ENCODE data around the gene LIPK.

LIPK gene

GRCh38 chr10:88765816-88766215, 59.8 kb downstream of the LIPK start:
- H3K27ac ChIP-seq, result no peak overlapping the region
- no peak for DNase-seq (ENCODE audit: low read depth, low spot score)

- H3K27ac ChIP-seq, result no peak overlapping the region
Observed at GRCh38 chr10:88769384-88769783, 63.3 kb downstream of the LIPK start.

GRCh38 chr10:88781206-88781605, 75.2 kb downstream of the LIPK start:
- no peak overlapping the region for H3K27ac ChIP-seq
- no peak for DNase-seq (ENCODE audit: low read depth, low spot score)

More at GRCh38 chr10:88769384-88769783, 63.3 kb downstream of the LIPK start:
- DNase-seq (ENCODE audit: low read depth, low spot score), result no peak

GRCh38 chr10:88782222-88782621, 76.2 kb downstream of the LIPK start:
- no peak for DNase-seq (ENCODE audit: low read depth, low spot score)
- no peak overlapping the region for H3K27ac ChIP-seq

GRCh38 chr10:88783724-88784123, 77.7 kb downstream of the LIPK start:
- no peak overlapping the region for H3K27ac ChIP-seq
- no peak for DNase-seq (ENCODE audit: low read depth, low spot score)

GRCh38 chr10:88786032-88786770, 80.2 kb downstream of the LIPK start:
- H3K27ac ChIP-seq, result no peak overlapping the region

GRCh38 chr10:88787463-88787862, 81.4 kb downstream of the LIPK start:
- H3K27ac ChIP-seq, result no peak overlapping the region
- DNase-seq (ENCODE audit: low read depth, low spot score), result no peak

More at GRCh38 chr10:88786032-88786770, 80.2 kb downstream of the LIPK start:
- no peak for DNase-seq (ENCODE audit: low read depth, low spot score)

GRCh38 chr10:88788924-88789323, 82.9 kb downstream of the LIPK start:
- DNase-seq (ENCODE audit: low read depth, low spot score), result no peak
- no peak overlapping the region for H3K27ac ChIP-seq

GRCh38 chr10:88791924-88792323, 85.9 kb downstream of the LIPK start:
- no peak overlapping the region for H3K27ac ChIP-seq
- no peak for DNase-seq (ENCODE audit: low read depth, low spot score)

GRCh38 chr10:88792661-88793060, 86.6 kb downstream of the LIPK start:
- no peak overlapping the region for H3K27ac ChIP-seq
- no peak for DNase-seq (ENCODE audit: low read depth, low spot score)

- H3K27ac ChIP-seq, result no peak overlapping the region
- no peak for DNase-seq (ENCODE audit: low read depth, low spot score)
Observed at GRCh38 chr10:88793712-88794299, 87.8 kb downstream of the LIPK start.

- H3K27ac ChIP-seq, result no peak overlapping the region
- no peak for DNase-seq (ENCODE audit: low read depth, low spot score)
Observed at GRCh38 chr10:88794731-88795130, 88.7 kb downstream of the LIPK start.

GRCh38 chr10:88800152-88801125, 94.4 kb downstream of the LIPK start:
- no peak for DNase-seq (ENCODE audit: low read depth, low spot score)
- no peak overlapping the region for H3K27ac ChIP-seq
